GM21576 (cell line): ENCODE data around the gene IL16.

ENCODE experiments used
- ATAC-seq: cut with Tn5 transposase; IDR thresholded peaks from one replicate; pipeline ENCODE4 v1.9.1; 2021; ENCODE audit warnings: mild to moderate bottlenecking, moderate library complexity; ENCODE audit not compliant: unreplicated experiment

IL16 gene

DNA sequence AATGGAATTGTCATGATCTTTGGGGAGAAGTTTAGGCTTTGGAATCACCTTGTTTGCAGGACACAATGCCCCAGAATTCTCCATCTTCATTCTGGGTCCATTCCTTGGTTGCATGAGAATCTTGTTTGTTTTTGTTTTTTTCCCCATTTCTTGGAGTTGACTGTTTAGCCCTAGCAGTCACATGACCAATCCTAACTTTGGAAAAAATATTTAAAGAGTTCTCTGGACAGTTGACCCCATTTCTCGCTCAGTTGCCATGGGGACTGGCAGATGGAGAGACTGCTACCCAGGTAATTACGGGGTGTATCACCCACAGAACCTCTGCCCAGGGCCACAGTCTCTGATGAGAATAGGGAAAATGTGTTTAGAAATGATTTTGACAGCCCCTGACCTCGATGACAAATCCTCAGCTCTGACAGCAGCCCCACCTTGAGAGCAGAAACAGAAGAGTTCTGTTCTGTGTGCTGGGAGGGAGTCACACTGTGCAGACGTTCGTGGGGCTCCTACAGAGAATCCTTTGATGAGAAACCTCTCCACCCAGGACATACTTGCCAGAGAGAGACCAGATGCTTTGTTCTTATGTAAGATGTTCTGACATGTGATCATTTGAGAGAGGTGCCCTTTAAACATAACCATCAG lies 57.7 kb downstream of the IL16 start:
- ATAC-seq = no peak

- no peak for ATAC-seq
Measured at GRCh38 chr15:81254916-81255290, 58.2 kb downstream of the IL16 start.

DNA sequence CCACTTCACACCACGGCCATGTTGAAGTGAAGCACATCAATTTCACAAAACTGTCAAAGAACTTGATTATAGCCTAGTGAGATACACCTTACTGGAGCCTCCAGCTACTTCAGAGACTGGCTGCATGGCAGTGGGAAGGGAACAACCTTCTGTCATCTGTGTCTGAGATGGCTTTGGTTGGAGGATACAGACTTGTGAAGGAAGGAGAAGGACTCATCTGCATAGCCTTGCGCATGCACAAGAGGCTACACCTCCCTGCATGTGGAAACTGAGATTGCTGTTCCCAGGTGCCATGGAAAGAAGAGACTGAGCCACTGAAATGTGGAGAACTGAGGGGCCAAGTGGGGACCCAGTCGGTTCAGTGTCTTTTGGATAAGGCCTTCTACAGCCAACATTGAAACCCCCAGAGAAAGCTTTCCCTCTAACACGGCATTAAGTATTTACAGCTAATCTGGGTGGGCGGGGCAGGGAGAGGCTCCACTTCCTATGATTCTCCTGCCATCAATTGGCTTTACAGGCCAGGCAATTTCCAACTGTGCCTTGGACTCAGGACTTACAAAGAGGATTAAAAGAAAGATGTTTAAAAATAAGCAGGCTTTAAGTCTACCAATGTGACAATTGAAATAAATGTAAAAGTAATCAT lies 58.8 kb downstream of the IL16 start:
- no peak for ATAC-seq

DNA sequence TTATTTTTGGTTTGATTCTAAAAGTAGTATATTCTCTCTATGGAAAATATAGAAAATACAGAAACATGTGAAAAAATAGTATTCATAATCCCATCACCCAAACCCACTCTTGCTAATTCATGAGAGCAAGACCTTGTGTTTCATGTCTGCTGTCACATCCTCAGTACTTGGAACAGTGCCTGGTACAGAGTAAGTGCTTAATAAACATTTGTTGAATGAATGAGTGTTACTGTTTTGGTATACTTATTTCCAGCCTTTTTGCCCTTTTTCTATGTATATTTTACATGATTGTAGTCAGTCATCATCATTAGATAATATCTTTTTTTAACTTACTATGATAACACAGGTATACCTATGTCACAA lies 59.3 kb downstream of the IL16 start:
- no peak for ATAC-seq

DNA sequence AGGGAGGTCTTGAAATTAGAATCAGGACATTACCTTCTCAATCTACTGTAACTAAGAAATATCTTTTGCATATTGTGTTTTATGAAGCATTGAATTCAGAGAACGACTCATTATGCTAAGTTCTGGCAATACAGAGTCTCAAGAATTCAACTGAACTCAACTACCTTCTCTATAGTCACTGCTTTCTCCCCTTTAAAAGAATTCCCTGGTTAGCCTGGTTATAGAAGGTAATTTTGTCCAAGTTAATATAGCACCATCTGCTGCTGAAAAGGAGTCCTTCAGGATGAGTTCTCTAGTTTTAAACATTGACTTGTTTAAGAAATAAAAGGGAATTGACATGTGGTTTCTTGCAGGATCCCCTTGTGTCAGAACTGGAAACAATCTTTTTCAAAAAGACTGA lies 60.2 kb downstream of the IL16 start:
- no peak for ATAC-seq

DNA sequence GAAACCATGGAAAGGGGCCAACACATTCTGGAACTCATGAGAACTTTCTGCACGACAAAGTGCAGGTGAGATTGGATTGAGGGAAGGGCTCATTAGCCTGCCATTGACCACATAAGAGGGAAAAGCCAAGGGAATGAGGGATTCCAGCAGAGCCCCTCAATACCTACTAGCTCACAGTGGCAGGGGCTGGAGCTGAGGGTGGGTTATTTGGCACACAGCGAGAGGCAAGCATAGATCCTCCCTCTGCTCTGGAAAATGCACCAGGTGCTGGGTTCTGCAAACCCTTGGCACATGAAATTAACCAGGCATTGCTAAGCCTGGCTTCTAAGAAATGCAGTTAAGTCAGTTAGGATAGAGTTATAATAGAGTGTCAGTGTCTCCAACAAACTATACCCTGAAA lies 60.8 kb downstream of the IL16 start:
- no peak for ATAC-seq

GRCh38 chr15:81258455-81258854 lies 61.8 kb downstream of the IL16 start:
- ATAC-seq = no peak

DNA sequence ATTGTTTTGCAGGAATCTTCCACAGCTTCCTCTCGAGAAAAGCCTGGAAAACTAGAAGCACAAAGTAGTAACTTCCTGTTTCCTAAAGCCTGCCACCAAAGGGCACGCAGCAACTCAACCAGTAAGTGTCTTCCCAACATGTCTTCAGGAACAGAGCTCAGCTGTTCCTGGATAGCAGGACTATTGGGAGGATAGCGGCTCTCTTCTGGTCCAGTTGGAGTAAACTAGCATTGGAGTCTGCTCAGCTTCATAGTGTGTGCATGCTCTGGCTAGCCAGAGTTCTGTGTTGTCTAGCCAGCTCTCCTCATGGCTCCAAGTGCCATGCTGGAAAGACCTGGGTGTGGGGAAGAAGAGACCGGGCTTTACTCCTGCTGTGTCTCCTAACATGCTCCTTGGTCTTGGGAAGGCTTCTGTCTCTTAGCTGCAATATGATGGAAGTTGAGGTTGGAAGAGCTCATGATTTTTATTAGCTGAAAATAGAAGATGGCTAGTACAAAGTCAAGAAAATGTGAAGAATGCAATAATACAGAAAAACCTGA lies 63.1 kb downstream of the IL16 start:
- ATAC-seq = no peak

DNA sequence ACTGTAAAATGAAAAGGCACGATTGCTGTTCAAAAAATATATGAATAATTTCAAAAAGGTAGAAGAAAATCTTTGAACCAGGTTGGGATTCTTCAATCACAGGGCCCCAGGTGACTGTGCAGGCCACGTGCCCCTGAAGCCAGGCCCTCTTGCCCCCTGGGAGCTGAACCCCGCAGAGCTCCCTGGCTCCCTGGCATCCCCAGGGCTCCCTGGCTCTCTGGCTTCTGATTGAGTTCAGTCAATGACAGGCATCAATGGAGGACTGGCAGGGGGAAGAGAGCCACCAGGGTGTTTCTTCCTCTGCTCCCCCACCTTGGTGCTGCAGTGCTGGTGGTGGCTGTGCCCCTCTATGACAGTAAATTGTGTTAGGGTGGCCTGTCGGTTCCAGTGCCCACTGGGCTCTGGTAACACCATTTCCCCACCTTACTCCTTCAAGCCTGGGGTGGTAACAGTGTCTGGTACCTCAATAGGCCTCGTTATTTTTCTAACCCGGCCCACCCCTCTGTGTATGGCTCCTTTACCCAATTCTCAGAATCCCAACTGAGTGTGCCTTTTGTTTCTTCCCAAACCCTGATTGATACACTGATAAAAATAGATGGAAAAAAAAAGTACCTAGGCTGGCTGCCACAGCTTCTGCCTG lies 64.6 kb downstream of the IL16 start:
- no peak for ATAC-seq

- ATAC-seq = no peak
Measured at GRCh38 chr15:81263477-81263876, 66.8 kb downstream of the IL16 start.

GRCh38 chr15:81264072-81264857 lies 67.6 kb downstream of the IL16 start:
- no peak for ATAC-seq

- ATAC-seq = peak; percentile 9
Measured at GRCh38 chr15:81265256-81265943, 68.7 kb downstream of the IL16 start.

DNA sequence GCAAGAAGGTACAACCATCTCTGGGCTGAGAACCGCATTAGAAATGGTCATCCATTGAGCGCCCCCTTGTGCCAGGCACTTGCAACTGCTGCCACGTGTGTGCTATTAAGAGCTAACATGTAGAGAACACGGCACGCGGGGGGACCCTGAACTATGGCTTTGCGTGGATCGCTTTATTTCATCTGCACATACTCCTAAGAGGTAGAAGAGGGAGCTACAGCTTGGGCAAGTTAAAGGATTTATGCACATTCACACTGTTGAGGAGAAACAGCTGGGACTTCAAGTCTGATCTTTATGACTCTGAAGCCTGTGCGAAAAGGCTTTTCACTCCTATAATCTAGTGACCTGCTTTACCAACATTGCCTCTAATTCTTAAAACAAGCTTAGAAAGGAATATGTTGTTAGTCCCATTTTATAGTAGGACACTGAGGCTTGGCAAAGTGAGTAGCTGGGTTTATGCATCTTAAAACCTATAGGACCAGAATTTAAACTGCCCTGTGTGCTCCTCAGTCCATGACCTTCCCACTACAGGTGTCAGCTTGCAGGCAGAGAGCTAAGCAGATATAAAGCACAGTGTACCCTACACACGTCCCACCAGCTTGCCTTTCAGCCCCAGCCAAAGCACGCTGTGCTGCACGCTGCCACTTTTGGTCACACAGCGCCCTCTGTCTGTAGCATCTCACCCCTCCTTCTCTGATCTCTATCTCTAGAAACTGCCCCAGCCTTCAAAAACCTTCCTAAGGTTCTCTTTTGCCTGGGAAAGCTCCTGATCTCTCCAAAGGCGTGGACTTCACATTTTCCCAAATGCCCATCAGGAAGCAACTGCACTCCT lies 69.5 kb downstream of the IL16 start:
- peak; percentile 84 for ATAC-seq

- ATAC-seq = no peak
Measured at GRCh38 chr15:81268340-81268739, 71.7 kb downstream of the IL16 start.

GRCh38 chr15:81268881-81269601 lies 72.4 kb downstream of the IL16 start:
- no peak for ATAC-seq

- ATAC-seq = no peak
Measured at GRCh38 chr15:81270188-81270587, 73.5 kb downstream of the IL16 start.

- ATAC-seq = no peak
Measured at GRCh38 chr15:81270781-81271491, 74.3 kb downstream of the IL16 start.

GRCh38 chr15:81271761-81272644 lies 75.3 kb downstream of the IL16 start:
- no peak for ATAC-seq
